K562 (cell line): ENCODE measurements around the gene BAIAP3. TPM values are rescaled to one million over a fixed set of nuclear protein-coding genes. Genes with fewer than 3 reads are reported as not detected.

Experiments used
- ATF7 ChIP-seq: fragments of 450-650 bp; IDR thresholded peaks from 2 replicates; pipeline ENCODE4 v1.7.1; 2014; ENCODE audit warnings: mild to moderate bottlenecking, moderate library complexity
- EGR1 ChIP-seq: fragments of 450-650 bp; conservative IDR thresholded peaks from 2 replicates; pipeline ENCODE4 v1.6.1; 2017; ENCODE audit warnings: mild to moderate bottlenecking
- ELF2 ChIP-seq: fragments of 250-450 bp; sonication (Bioruptor Pico); IDR thresholded peaks from 2 replicates; pipeline ENCODE4 v1.5.0; 2021; ENCODE audit warnings: mild to moderate bottlenecking
- FOXJ2 ChIP-seq: fragments of 200-800 bp; sonication (Bioruptor generic); IDR thresholded peaks from 2 replicates; pipeline ENCODE4 v1.6.1; 2016; ENCODE audit warnings: missing genetic modification characterization, missing compliant biosample characterization
- NR2C2 ChIP-seq, 2 experiments: fragments of 200-800 bp in 1 of 2; sonication (Bioruptor generic) in 1 of 2; sonication (generic) in 1 of 2; formaldehyde crosslinking in 1 of 2; IDR thresholded peaks; 2 replicates each; pipeline versions ENCODE4 v1.6.1 to v1.8.0; 2016 to 2022; ENCODE audit warnings: mild to moderate bottlenecking in 1 of 2, missing compliant biosample characterization in 1 of 2, missing genetic modification characterization in 1 of 2, missing genetic modification reagents in 1 of 2
- ZBTB33 ChIP-seq: sonication (generic); formaldehyde crosslinking; IDR thresholded peaks from 2 replicates; pipeline ENCODE4 v1.8.1; 2023; ENCODE audit warnings: mild to moderate bottlenecking, missing genetic modification reagents
- ZC3H8 ChIP-seq: fragments of 450-650 bp; IDR thresholded peaks from 2 replicates; pipeline ENCODE4 v1.6.1; 2017
- ZFP1 ChIP-seq: fragments of 450-650 bp; formaldehyde crosslinking; IDR thresholded peaks from 2 replicates; pipeline ENCODE4 v1.4.0; 2020; ENCODE audit warnings: mild to moderate bottlenecking, mixed read lengths
- polyA plus RNA-seq, 8 experiments: library from polyadenylated mRNA; depleted of rRNA in 4 of 8; stranded (reverse) in 5 of 8; unstranded in 3 of 8; fragments of >200 nt; fragmentation: Nextera tagmentation in 2 of 8; fragmentation: Illumina TruSeq in 1 of 8; extraction: Ambion mirVana in 2 of 8; extraction: Trizol in 1 of 8; gene quantifications; 2 replicates each; pipeline versions ENCODE4 v1.2.1 to v1.2.3, GENCODE V29; 2011 to 2014; ENCODE audit warnings: inconsistent platforms in 1 of 8, missing spikeins in 1 of 8
- total RNA-seq, 7 experiments: library from RNA; depleted of rRNA in 6 of 7; stranded (reverse); fragments of >200 nt in 6 of 7; fragmentation: Illumina TruSeq in 2 of 7; extraction: Trizol in 2 of 7; gene quantifications; 2 replicates each; pipeline versions ENCODE4 v1.2.1 to v1.2.3, GENCODE V29; 2011 to 2021; ENCODE audit warnings: low replicate concordance in 1 of 7
- TF ChIP-seq, protein P1 (sequence below): fragments of 200-600 bp; sonication (generic); IDR thresholded peaks from one replicate; pipeline ENCODE4 v1.6.1; 2012; ENCODE audit warnings: mild to moderate bottlenecking, low read depth, low read length, inconsistent platforms
- TF ChIP-seq, protein P2 (sequence below): fragments of 200-800 bp; sonication (Bioruptor generic); IDR thresholded peaks from 2 replicates; pipeline ENCODE4 v1.6.1; 2017; ENCODE audit warnings: missing genetic modification characterization, missing compliant biosample characterization
- TF ChIP-seq, protein P3 (sequence below): sonication (generic); formaldehyde crosslinking; IDR thresholded peaks from 2 replicates; pipeline ENCODE4 v1.9.0; 2022; ENCODE audit warnings: mild to moderate bottlenecking, missing genetic modification reagents

BAIAP3 gene
- total and polyA plus RNA-seq, 9 of the 15 experiments (the other 6 are each of a cell fraction or from before 2014, with no cell fraction given) = 0.03 to 4.5 (median 0.57) TPM; not detected in 1

DNA sequence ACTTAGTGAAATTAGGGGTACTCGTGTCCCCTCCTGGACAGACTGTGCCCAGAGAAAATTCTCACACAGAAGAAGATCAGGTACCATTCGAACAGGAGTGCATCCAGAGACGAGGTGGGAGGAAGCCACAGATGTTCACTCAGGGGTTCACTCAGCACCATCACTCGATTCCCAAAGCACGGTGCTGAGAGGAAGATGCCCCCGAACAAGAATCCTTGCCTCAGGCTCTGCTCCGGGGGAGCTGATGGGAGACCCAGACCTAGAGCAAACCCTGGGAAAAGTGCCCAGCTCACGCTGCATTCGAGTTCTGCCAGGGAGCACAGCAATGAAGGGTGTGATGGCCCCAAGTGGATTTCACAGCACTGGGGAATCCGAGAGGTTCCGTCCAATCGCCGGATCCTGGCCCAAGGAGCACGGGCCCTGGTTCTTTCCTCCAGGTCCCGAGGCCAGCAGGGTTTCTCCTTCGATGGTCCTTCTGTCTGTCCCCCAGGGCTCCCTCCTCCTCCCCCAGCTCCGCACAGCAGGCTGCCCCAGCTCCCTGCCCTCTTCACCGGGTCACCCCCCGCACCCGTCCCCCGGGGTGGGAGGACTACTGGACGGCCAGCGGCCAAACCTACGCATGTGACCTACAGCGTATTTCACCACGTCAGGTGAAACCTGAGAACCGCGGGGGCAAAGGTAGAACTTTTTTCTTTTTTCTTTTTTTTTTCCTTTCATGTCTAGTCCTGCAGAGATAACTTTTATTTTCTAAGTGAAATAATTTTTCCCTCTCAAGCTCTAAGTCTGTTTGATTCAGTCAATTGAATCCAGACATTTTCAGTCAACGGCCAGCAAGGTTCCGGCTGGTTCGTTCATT is 34.2 kb upstream of the BAIAP3 start (continued):
- no peak for TF ChIP-seq NR2C2 (CRISPR knock-in tag; IDR thresholded peaks at IDR 0.05)
- TF ChIP-seq NR2C2 (tag; IDR thresholded peaks at IDR 0.05) = peak; percentile 89
- TF ChIP-seq, protein P1, sequence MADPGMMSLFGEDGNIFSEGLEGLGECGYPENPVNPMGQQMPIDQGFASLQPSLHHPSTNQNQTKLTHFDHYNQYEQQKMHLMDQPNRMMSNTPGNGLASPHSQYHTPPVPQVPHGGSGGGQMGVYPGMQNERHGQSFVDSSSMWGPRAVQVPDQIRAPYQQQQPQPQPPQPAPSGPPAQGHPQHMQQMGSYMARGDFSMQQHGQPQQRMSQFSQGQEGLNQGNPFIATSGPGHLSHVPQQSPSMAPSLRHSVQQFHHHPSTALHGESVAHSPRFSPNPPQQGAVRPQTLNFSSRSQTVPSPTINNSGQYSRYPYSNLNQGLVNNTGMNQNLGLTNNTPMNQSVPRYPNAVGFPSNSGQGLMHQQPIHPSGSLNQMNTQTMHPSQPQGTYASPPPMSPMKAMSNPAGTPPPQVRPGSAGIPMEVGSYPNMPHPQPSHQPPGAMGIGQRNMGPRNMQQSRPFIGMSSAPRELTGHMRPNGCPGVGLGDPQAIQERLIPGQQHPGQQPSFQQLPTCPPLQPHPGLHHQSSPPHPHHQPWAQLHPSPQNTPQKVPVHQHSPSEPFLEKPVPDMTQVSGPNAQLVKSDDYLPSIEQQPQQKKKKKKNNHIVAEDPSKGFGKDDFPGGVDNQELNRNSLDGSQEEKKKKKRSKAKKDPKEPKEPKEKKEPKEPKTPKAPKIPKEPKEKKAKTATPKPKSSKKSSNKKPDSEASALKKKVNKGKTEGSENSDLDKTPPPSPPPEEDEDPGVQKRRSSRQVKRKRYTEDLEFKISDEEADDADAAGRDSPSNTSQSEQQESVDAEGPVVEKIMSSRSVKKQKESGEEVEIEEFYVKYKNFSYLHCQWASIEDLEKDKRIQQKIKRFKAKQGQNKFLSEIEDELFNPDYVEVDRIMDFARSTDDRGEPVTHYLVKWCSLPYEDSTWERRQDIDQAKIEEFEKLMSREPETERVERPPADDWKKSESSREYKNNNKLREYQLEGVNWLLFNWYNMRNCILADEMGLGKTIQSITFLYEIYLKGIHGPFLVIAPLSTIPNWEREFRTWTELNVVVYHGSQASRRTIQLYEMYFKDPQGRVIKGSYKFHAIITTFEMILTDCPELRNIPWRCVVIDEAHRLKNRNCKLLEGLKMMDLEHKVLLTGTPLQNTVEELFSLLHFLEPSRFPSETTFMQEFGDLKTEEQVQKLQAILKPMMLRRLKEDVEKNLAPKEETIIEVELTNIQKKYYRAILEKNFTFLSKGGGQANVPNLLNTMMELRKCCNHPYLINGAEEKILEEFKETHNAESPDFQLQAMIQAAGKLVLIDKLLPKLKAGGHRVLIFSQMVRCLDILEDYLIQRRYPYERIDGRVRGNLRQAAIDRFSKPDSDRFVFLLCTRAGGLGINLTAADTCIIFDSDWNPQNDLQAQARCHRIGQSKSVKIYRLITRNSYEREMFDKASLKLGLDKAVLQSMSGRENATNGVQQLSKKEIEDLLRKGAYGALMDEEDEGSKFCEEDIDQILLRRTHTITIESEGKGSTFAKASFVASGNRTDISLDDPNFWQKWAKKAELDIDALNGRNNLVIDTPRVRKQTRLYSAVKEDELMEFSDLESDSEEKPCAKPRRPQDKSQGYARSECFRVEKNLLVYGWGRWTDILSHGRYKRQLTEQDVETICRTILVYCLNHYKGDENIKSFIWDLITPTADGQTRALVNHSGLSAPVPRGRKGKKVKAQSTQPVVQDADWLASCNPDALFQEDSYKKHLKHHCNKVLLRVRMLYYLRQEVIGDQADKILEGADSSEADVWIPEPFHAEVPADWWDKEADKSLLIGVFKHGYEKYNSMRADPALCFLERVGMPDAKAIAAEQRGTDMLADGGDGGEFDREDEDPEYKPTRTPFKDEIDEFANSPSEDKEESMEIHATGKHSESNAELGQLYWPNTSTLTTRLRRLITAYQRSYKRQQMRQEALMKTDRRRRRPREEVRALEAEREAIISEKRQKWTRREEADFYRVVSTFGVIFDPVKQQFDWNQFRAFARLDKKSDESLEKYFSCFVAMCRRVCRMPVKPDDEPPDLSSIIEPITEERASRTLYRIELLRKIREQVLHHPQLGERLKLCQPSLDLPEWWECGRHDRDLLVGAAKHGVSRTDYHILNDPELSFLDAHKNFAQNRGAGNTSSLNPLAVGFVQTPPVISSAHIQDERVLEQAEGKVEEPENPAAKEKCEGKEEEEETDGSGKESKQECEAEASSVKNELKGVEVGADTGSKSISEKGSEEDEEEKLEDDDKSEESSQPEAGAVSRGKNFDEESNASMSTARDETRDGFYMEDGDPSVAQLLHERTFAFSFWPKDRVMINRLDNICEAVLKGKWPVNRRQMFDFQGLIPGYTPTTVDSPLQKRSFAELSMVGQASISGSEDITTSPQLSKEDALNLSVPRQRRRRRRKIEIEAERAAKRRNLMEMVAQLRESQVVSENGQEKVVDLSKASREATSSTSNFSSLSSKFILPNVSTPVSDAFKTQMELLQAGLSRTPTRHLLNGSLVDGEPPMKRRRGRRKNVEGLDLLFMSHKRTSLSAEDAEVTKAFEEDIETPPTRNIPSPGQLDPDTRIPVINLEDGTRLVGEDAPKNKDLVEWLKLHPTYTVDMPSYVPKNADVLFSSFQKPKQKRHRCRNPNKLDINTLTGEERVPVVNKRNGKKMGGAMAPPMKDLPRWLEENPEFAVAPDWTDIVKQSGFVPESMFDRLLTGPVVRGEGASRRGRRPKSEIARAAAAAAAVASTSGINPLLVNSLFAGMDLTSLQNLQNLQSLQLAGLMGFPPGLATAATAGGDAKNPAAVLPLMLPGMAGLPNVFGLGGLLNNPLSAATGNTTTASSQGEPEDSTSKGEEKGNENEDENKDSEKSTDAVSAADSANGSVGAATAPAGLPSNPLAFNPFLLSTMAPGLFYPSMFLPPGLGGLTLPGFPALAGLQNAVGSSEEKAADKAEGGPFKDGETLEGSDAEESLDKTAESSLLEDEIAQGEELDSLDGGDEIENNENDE = no peak
- TF ChIP-seq FOXJ2 (tag) = no peak
- no peak for TF ChIP-seq ZFP1 (CRISPR knock-in tag)
- TF ChIP-seq, protein P2, sequence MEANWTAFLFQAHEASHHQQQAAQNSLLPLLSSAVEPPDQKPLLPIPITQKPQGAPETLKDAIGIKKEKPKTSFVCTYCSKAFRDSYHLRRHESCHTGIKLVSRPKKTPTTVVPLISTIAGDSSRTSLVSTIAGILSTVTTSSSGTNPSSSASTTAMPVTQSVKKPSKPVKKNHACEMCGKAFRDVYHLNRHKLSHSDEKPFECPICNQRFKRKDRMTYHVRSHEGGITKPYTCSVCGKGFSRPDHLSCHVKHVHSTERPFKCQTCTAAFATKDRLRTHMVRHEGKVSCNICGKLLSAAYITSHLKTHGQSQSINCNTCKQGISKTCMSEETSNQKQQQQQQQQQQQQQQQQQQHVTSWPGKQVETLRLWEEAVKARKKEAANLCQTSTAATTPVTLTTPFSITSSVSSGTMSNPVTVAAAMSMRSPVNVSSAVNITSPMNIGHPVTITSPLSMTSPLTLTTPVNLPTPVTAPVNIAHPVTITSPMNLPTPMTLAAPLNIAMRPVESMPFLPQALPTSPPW (CRISPR knock-in tag) = peak; percentile 96
- TF ChIP-seq, protein P3, sequence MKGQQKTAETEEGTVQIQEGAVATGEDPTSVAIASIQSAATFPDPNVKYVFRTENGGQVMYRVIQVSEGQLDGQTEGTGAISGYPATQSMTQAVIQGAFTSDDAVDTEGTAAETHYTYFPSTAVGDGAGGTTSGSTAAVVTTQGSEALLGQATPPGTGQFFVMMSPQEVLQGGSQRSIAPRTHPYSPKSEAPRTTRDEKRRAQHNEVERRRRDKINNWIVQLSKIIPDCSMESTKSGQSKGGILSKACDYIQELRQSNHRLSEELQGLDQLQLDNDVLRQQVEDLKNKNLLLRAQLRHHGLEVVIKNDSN (CRISPR knock-in tag) = peak; percentile 72
- no peak for TF ChIP-seq ZC3H8
- no peak for TF ChIP-seq ZBTB33 (CRISPR knock-in tag)
- TF ChIP-seq ATF7 = peak; percentile 49
- TF ChIP-seq EGR1 = peak; percentile 77
- TF ChIP-seq ELF2 = no peak
